Epithelial cell of proximal tubule (primary cell): Measurements from ENCODE around the gene NR2F2. TPM values are rescaled to one million over a fixed set of nuclear protein-coding genes. Genes with fewer than 3 reads are reported as not detected.

ENCODE experiments used
- DNase-seq: peaks from one replicate; pipeline ENCODE4 v3.0.0-alpha.2; 2011; ENCODE audit warnings: low read depth
- H3K4me3 ChIP-seq: 2 replicates; pipeline ENCODE4 v1.5.1; 2011; ENCODE audit warnings: low read depth, mild to moderate bottlenecking, low read length
- total RNA-seq: library from RNA; depleted of rRNA; stranded (reverse); fragments of >200 nt; gene quantifications from 2 replicates; pipeline ENCODE4 v1.2.3, GENCODE V29; 2015
- TF ChIP-seq, protein P1 (sequence below): conservative IDR thresholded peaks from 2 replicates; pipeline ENCODE4 v1.5.1; 2012; ENCODE audit warnings: low read depth, mild to moderate bottlenecking, low read length

NR2F2 gene
- total RNA-seq, 1 donor from 2014 or later, result 17.6 TPM

DNA sequence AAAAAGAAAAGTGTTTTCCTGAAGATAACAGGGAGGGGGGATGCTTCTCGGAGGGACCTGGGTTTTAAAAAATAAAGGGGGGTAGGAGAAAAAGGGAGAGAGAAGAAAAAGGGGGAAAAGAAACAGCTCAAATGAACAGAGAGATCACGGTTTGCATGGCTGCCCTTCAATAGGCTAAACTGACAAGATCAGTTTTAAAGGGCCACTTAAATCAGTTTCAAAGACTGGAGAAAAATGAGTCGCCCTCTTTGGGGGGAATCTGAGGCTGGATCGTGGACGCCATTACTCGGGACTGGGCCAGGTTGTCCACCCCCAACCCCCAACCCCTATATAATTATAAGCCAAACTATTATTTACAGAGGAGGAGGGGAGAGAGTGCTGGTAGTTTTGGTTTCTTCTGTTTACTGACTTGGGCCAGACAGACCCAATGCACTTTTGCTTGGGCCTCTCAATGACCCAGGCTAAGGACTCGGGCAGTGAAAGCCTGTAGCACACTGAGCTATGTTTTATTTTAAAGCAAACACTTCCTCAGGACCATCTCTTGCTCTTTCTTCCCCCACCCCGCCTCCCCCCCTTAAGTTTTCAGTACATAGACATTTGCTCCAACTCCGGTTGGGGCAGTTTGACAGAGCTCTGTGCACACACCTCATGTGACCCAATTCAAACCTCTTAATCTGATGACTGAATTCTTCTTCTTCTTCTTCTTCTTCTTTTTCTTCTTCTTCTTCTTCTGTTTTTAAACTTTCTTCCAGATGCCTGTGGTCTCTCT lies 6.3 kb downstream of the NR2F2 start:
- TF ChIP-seq, protein P1, sequence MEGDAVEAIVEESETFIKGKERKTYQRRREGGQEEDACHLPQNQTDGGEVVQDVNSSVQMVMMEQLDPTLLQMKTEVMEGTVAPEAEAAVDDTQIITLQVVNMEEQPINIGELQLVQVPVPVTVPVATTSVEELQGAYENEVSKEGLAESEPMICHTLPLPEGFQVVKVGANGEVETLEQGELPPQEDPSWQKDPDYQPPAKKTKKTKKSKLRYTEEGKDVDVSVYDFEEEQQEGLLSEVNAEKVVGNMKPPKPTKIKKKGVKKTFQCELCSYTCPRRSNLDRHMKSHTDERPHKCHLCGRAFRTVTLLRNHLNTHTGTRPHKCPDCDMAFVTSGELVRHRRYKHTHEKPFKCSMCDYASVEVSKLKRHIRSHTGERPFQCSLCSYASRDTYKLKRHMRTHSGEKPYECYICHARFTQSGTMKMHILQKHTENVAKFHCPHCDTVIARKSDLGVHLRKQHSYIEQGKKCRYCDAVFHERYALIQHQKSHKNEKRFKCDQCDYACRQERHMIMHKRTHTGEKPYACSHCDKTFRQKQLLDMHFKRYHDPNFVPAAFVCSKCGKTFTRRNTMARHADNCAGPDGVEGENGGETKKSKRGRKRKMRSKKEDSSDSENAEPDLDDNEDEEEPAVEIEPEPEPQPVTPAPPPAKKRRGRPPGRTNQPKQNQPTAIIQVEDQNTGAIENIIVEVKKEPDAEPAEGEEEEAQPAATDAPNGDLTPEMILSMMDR, result no peak
- no peak for DNase-seq
- H3K4me3 ChIP-seq, result peak overlapping the region; percentile 83

DNA sequence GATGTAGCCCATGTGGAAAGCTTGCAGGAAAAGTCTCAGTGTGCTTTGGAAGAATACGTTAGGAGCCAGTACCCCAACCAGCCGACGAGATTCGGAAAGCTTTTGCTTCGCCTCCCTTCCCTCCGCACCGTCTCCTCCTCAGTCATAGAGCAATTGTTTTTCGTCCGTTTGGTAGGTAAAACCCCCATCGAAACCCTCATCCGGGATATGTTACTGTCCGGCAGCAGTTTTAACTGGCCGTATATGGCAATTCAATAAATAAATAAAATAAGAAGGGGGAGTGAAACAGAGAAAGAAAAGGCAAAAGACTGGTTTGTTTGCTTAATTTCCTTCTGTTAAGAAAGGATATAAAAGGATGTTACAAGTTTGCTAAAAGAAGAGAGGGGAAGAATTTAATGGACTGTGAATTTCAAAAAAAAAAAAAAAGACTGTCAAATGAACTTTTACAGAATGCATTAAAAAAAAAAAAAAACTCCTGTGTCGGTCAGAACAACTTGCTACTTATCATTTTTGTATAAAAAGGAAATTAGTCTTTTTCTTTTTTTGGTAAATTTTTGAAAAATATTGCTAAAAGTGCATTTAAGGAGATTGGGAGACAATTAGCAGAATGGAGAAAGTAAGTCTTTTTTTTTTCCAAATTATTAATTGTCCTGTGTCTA lies 7.0 kb downstream of the NR2F2 start:
- no peak for DNase-seq
- peak overlapping the region; percentile 83 for H3K4me3 ChIP-seq
- TF ChIP-seq, protein P1, result no peak

DNA sequence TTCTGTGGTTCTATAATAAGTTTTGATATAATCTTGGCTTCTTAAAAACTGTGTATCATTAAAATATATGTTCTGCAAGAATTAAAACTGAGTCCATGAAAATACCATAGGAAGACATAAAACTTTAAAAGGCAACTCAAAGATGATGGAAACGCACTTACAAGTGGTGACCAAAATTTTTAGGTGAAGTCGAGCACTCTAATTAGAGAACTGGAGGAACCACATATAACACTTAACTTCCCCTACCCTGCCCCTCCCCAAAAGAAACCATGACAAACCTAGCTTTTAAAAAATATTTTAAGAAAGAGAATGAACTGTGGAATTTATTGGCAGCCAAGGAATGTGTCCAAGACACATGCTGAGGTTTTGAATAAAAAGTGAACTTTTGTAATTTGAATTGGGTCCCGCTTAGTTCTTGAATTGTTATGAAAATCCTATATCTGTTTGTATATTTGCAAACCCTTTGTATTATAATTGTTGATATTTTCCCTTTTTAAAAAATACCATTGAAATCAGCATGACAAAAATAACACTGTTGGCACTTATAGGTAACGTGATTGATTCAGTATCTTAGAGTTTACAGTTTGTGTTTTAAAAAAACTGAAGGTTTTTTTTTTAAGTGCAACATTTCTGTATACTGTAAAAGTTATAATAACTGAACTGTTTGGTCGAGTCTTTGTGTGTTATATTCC lies 7.7 kb downstream of the NR2F2 start:
- TF ChIP-seq, protein P1, result no peak
- H3K4me3 ChIP-seq, result peak overlapping the region; percentile 83
- DNase-seq, result no peak

GRCh38 chr15:96338766-96339618 lies 8.5 kb downstream of the NR2F2 start:
- H3K4me3 ChIP-seq, result peak overlapping the region; percentile 83
- TF ChIP-seq, protein P1, result no peak
- no peak for DNase-seq

- DNase-seq, result no peak
- H3K4me3 ChIP-seq, result peak overlapping the region; percentile 83
- TF ChIP-seq, protein P1, result no peak
These were observed 9.3 kb downstream of the NR2F2 start for GRCh38 chr15:96339619-96340347.

DNA sequence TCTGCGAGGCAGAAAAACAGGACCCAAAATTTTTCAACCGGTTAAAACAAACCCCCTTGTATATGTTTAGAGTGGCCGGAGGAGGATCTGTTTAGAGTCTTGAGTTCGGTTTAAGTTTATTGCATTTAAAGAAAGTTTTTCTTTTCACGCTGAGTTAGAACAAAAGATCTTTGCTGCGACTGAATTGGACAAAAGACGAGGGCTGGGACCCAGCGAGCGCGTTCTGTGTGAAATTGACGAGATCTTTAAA lies 9.8 kb downstream of the NR2F2 start:
- TF ChIP-seq, protein P1, result no peak
- peak overlapping the region; percentile 83 for H3K4me3 ChIP-seq

More for the DNA sequence above, 9.8 kb downstream of the NR2F2 start:
- DNase-seq, result no peak
